ENCODE data around the gene OSBP.

DNA sequence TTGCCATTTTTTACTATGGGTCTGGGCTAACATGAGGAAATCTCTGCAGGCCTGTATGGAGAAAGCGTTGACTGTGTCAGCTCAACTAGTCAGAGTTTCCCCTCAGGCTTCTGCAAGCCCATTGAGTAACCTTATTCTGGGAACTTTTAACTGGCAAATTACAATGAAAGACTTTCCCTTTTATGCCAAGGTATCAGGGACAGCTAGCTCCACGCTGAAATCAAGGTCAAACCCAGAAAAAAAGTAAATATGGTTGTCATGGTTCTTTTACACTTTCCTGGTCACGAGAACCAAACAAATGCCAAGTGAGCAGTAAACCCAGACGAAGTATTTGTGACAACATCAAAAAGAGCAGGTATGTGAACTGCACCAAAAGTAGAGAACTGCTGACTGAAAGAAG lies 13.8 kb downstream of the OSBP start:
- no peak for TF ChIP-seq CTCF (IDR thresholded peaks at IDR 0.05; ENCODE audit: borderline replicate concordance, extremely low read depth, low read length, poor library complexity, severe bottlenecking)
- TF ChIP-seq EZH2 (IDR thresholded peaks at IDR 0.05; ENCODE audit: borderline replicate concordance, low read depth, low read length, severe bottlenecking) = no peak

All from DND-41 (cell line).